ENCODE results near the gene UMODL1.

GRCh38 chr21:42172596-42173483 lies 101.7 kb downstream of the UMODL1 start:
- TF ChIP-seq CTCF (IDR thresholded peaks at IDR 0.05) (no peak), POLR2AphosphoS5 (IDR thresholded peaks at IDR 0.05; ENCODE audit: low read depth, low read length) (no peak)
